T-cell (primary cell): Measurements from ENCODE around the gene DPYD. TPM values are rescaled to one million over a fixed set of nuclear protein-coding genes. Genes with fewer than 3 reads are reported as not detected.

ENCODE experiments used
- ATAC-seq, 4 experiments: fragments of 200-7000 bp in 3 of 4; fragments of 150-1000 bp in 1 of 4; cut with Tn5 transposase; replicated peaks in 1 of 4; 1 replicate in 3 of 4; 2 replicates in 1 of 4; pipeline ENCODE4 v1.10.0; 2021; ENCODE audit warnings: moderate library complexity in 3 of 4, mild to moderate bottlenecking in 2 of 4, moderate number of reproducible peaks in 1 of 4
- CTCF ChIA-PET, 2 donors: fragments of 300-600 bp; sonication (Branson Sonifier 250); formaldehyde crosslinking; loops; one replicate each; lab custom pipeline; 2022; ENCODE audit warnings: antibody characterized with exemption in 2 of 2; lab: Charles Lee
- POLR2A ChIA-PET, 2 donors: fragments of 300-600 bp; sonication (Branson Sonifier 250); formaldehyde crosslinking; loops; one replicate each; lab custom pipeline; 2022; ENCODE audit warnings: antibody characterized with exemption in 2 of 2; lab: Charles Lee
- DNase-seq, 35 experiments: peaks; one replicate each; pipeline versions ENCODE4 v3.0.0 to v3.0.0-alpha.2; 2013 to 2023
- H3K27ac ChIP-seq: one replicate; pipeline ENCODE4 v1.5.1; 2013; ENCODE audit warnings: low read length
- H3K27me3 ChIP-seq, 2 experiments: replicated peaks in 1 of 2; 1 replicate in 1 of 2; 2 replicates in 1 of 2; pipeline versions ENCODE4 v1.6.1 to v1.7.0; 2013; ENCODE audit warnings: low read length in 1 of 2, mixed read lengths in 1 of 2; ENCODE audit not compliant: control insufficient read depth in 2 of 2, insufficient read depth in 2 of 2; ENCODE audit errors: extremely low read depth in 1 of 2
- H3K36me3 ChIP-seq, 2 donors: 1 replicate in 1 of 2; 2 replicates in 1 of 2; pipeline versions ENCODE4 v1.6.1 to v1.7.0; 2013; ENCODE audit warnings: low read length in 1 of 2; ENCODE audit not compliant: control insufficient read depth in 2 of 2, insufficient read depth in 1 of 2; ENCODE audit errors: extremely low read depth in 1 of 2
- H3K4me1 ChIP-seq, 2 experiments: 1 replicate in 1 of 2; 2 replicates in 1 of 2; pipeline versions ENCODE4 v1.6.1 to v1.7.0; 2013; ENCODE audit warnings: low read length in 2 of 2, mixed read lengths in 1 of 2; ENCODE audit not compliant: insufficient read depth in 2 of 2, control insufficient read depth in 1 of 2; ENCODE audit errors: extremely low read depth in 1 of 2
- H3K4me3 ChIP-seq, 2 donors: 1 replicate in 1 of 2; 2 replicates in 1 of 2; pipeline versions ENCODE4 v1.5.1 to v1.7.0; 2013; ENCODE audit warnings: mild to moderate bottlenecking in 2 of 2, low read length in 1 of 2, moderate library complexity in 1 of 2; ENCODE audit not compliant: control insufficient read depth in 1 of 2; ENCODE audit errors: extremely low read depth in 1 of 2
- H3K9me3 ChIP-seq: 2 replicates; pipeline ENCODE4 v1.7.0; 2013
- H3K27ac Mint-ChIP-seq, 2 donors: one replicate each; pipeline ENCODE4 v1.8.0; 2020 to 2021; ENCODE audit warnings: mild to moderate bottlenecking in 2 of 2, mixed read lengths in 2 of 2
- H3K27me3 Mint-ChIP-seq, 2 donors: one replicate each; pipeline ENCODE4 v1.8.0; 2021 to 2022; ENCODE audit warnings: mixed read lengths in 2 of 2
- H3K36me3 Mint-ChIP-seq: one replicate; pipeline ENCODE4 v1.8.0; 2021; ENCODE audit warnings: mixed read lengths
- H3K4me1 Mint-ChIP-seq, 3 donors: one replicate each; pipeline ENCODE4 v1.8.0; 2020 to 2022; ENCODE audit warnings: mixed read lengths in 3 of 3, mild to moderate bottlenecking in 1 of 3
- H3K4me3 Mint-ChIP-seq, 3 donors: one replicate each; pipeline ENCODE4 v1.8.0; 2020 to 2022; ENCODE audit warnings: mild to moderate bottlenecking in 3 of 3, mixed read lengths in 3 of 3, moderate library complexity in 3 of 3
- H3K9me3 Mint-ChIP-seq, 3 donors: one replicate each; pipeline ENCODE4 v1.8.0; 2020 to 2022; ENCODE audit warnings: mixed read lengths in 3 of 3
- WGBS: methylation state at CpG from one replicate; pipeline ENCODE4 v1.1.5; 2013; ENCODE audit warnings: missing lambda C conversion rate; ENCODE audit not compliant: insufficient coverage; 5-methylcytosine and 5-hydroxymethylcytosine counted together
- total RNA-seq, 35 experiments: library from RNA in 6 of 35; stranded (reverse) in 6 of 35; fragments of 120-200 nt in 1 of 35; gene quantifications; one replicate each; pipeline versions ENCODE4 v1.2.1 to v1.2.4 and lab custom pipeline; 2013 to 2026

Gene DPYD
- total RNA-seq, 5 donors from 2014 or later (not counting 1 experiment from before 2014, with no cell fraction given) = 39.1 to 74.1 (median 47.8) TPM

- WGBS = no CpG with 5 or more reads among the region's 2 CpGs
- no peaks in the 10 kb centered on the region for H3K27me3 Mint-ChIP-seq
- POLR2A ChIA-PET = interaction anchor here in 1 of 2 donors (1.0 kb wide), 1 partner anchor 38 kb away, joined by 3 read pairs; no protein-coding TSS in a partner anchor
These were observed 123.2 kb downstream of the DPYD start for GRCh38 chr1:97797403-97798183.

GRCh38 chr1:97796711-97797110, 124.1 kb downstream of the DPYD start:
- H3K9me3 ChIP-seq = no peaks in the 10 kb centered on the region
- ChIA-PET POLR2A (no interaction called here), CTCF (interaction anchor here in 1 of 2 donors (0.6 to 0.8 kb wide), 3 partner anchors 12 to 193 kb away, joined by 3 to 5 read pairs (median 3); no protein-coding TSS in a partner anchor)
- no peak for DNase-seq
- H3K36me3 ChIP-seq = no peaks in the 10 kb centered on the region
- no CpG with 5 or more reads among the region's 2 CpGs for WGBS
- H3K27ac ChIP-seq = no peak overlapping the region
- Mint-ChIP-seq H3K27ac (no peak overlapping the region), H3K9me3 (no peaks in the 10 kb centered on the region), H3K27me3 (no peaks in the 10 kb centered on the region), H3K4me1 (peaks cover 19 to 30% (median 27%) of the 10 kb centered on the region in 3 donors), H3K36me3 (peaks cover 19% of the 10 kb centered on the region), H3K4me3 (no peak overlapping the region)
- no peak overlapping the region for H3K4me3 ChIP-seq
- H3K4me1 ChIP-seq = peaks cover 0 to 4% of the 10 kb centered on the region in 2 experiments
- no peaks in the 10 kb centered on the region for H3K27me3 ChIP-seq
- no peak for ATAC-seq

More at GRCh38 chr1:97797403-97798183, 123.2 kb downstream of the DPYD start:
- Mint-ChIP-seq H3K27ac (no peak overlapping the region), H3K4me1 (peaks cover 17 to 25% (median 23%) of the 10 kb centered on the region in 3 donors), H3K4me3 (no peak overlapping the region), H3K36me3 (peaks cover 19% of the 10 kb centered on the region), H3K9me3 (no peaks in the 10 kb centered on the region)
- CTCF ChIA-PET = interaction anchor here in 1 of 2 donors (0.6 to 0.8 kb wide), 2 partner anchors 13 to 153 kb away, joined by 3 to 5 read pairs; no protein-coding TSS in a partner anchor
- H3K27me3 ChIP-seq = no peaks in the 10 kb centered on the region
- ATAC-seq = no peak
- H3K4me3 ChIP-seq = no peak overlapping the region
- H3K4me1 ChIP-seq = no peaks in the 10 kb centered on the region
- DNase-seq = no peak
- H3K27ac ChIP-seq = no peak overlapping the region
- H3K36me3 ChIP-seq = no peaks in the 10 kb centered on the region
- H3K9me3 ChIP-seq = no peaks in the 10 kb centered on the region

GRCh38 chr1:97792655-97793054, 128.2 kb downstream of the DPYD start:
- Histone ChIP-seq H3K4me3 (no peak overlapping the region), H3K36me3 (no peaks in the 10 kb centered on the region), H3K27ac (no peak overlapping the region), H3K9me3 (no peaks in the 10 kb centered on the region), H3K4me1 (peaks cover 0 to 4% of the 10 kb centered on the region in 2 experiments), H3K27me3 (no peaks in the 10 kb centered on the region)
- CTCF ChIA-PET = no interaction called here
- ATAC-seq (no peak), DNase-seq (no peak)
- 100% methylated on average over 1 of the region's 4 CpGs for WGBS
- H3K27ac Mint-ChIP-seq = no peak overlapping the region
- no peak overlapping the region for H3K4me3 Mint-ChIP-seq
- POLR2A ChIA-PET = no interaction called here
- peaks cover 41 to 42% (median 42%) of the 10 kb centered on the region in 3 donors for H3K4me1 Mint-ChIP-seq
- H3K36me3 Mint-ChIP-seq = peaks cover 3% of the 10 kb centered on the region
- no peaks in the 10 kb centered on the region for H3K9me3 Mint-ChIP-seq
- H3K27me3 Mint-ChIP-seq = no peaks in the 10 kb centered on the region

- ATAC-seq (no peak), DNase-seq (no peak)
- POLR2A ChIA-PET = no interaction called here
- H3K27me3 ChIP-seq = no peaks in the 10 kb centered on the region
- H3K9me3 Mint-ChIP-seq = no peaks in the 10 kb centered on the region
- H3K4me1 ChIP-seq = peaks cover 0 to 4% of the 10 kb centered on the region in 2 experiments
- no peaks in the 10 kb centered on the region for H3K27me3 Mint-ChIP-seq
- H3K4me3 ChIP-seq = no peak overlapping the region
- H3K27ac Mint-ChIP-seq = peak overlapping the region in 1 of 2 donors; percentile 20
- H3K4me3 Mint-ChIP-seq = no peak overlapping the region
- peaks cover 40 to 43% (median 42%) of the 10 kb centered on the region in 3 donors for H3K4me1 Mint-ChIP-seq
- H3K36me3 Mint-ChIP-seq = peaks cover 5% of the 10 kb centered on the region
- H3K9me3 ChIP-seq = no peaks in the 10 kb centered on the region
- CTCF ChIA-PET = no interaction called here
- no peak overlapping the region for H3K27ac ChIP-seq
- no peaks in the 10 kb centered on the region for H3K36me3 ChIP-seq
These were observed 129.6 kb downstream of the DPYD start for GRCh38 chr1:97791251-97791650.

GRCh38 chr1:97787231-97787630, 133.6 kb downstream of the DPYD start:
- Mint-ChIP-seq H3K27ac (no peak overlapping the region), H3K9me3 (no peaks in the 10 kb centered on the region), H3K36me3 (peaks cover 19% of the 10 kb centered on the region), H3K27me3 (no peaks in the 10 kb centered on the region), H3K4me1 (peaks cover 32 to 34% (median 32%) of the 10 kb centered on the region in 3 donors), H3K4me3 (no peak overlapping the region)
- no peak for ATAC-seq
- no peak overlapping the region for H3K27ac ChIP-seq
- H3K36me3 ChIP-seq = no peaks in the 10 kb centered on the region
- ChIA-PET POLR2A (no interaction called here), CTCF (no interaction called here)
- WGBS = 100% methylated on average over 2 of the region's 2 CpGs
- H3K4me1 ChIP-seq = peaks cover 0 to 3% of the 10 kb centered on the region in 2 experiments
- H3K27me3 ChIP-seq = no peaks in the 10 kb centered on the region
- no peaks in the 10 kb centered on the region for H3K9me3 ChIP-seq
- no peak for DNase-seq
- no peak overlapping the region for H3K4me3 ChIP-seq

GRCh38 chr1:97784661-97785060, 136.2 kb downstream of the DPYD start:
- POLR2A ChIA-PET = no interaction called here
- H3K4me3 Mint-ChIP-seq = no peak overlapping the region
- H3K4me3 ChIP-seq = no peak overlapping the region
- ATAC-seq = no peak
- no peaks in the 10 kb centered on the region for H3K27me3 ChIP-seq
- no peaks in the 10 kb centered on the region for H3K27me3 Mint-ChIP-seq
- H3K4me1 Mint-ChIP-seq = peaks cover 14 to 19% (median 17%) of the 10 kb centered on the region in 3 donors
- H3K4me1 ChIP-seq = no peaks in the 10 kb centered on the region
- DNase-seq = no peak
- H3K36me3 Mint-ChIP-seq = peaks cover 16% of the 10 kb centered on the region
- CTCF ChIA-PET = interaction anchor here in 1 of 2 donors (0.8 kb wide), 1 partner anchor 12 kb away, joined by 3 read pairs; no protein-coding TSS in a partner anchor
- H3K27ac ChIP-seq = no peak overlapping the region
- H3K9me3 ChIP-seq = no peaks in the 10 kb centered on the region
- no peaks in the 10 kb centered on the region for H3K36me3 ChIP-seq
- H3K27ac Mint-ChIP-seq = no peak overlapping the region
- H3K9me3 Mint-ChIP-seq = no peaks in the 10 kb centered on the region
